H9 (cell line): Measurements from ENCODE around the gene MMAA. TPM values are rescaled to one million over a fixed set of nuclear protein-coding genes. Genes with fewer than 3 reads are reported as not detected.
"Not testable (repeated sequence)": the region's sequence is repeated elsewhere in the genome, so short reads cannot be mapped to it uniquely, and the experiment has no call there.

Source experiments
- DNase-seq: peaks from one replicate; pipeline ENCODE4 v3.0.0-alpha.2; 2017
- H2AFZ ChIP-seq: one replicate; pipeline ENCODE4 v1.6.1; 2013; ENCODE audit warnings: mild to moderate bottlenecking, low read length, control low read depth, moderate library complexity
- H2AK5ac ChIP-seq: 2 replicates; pipeline ENCODE4 v1.6.1; 2013; ENCODE audit warnings: low read length, control low read depth, mixed read lengths; ENCODE audit not compliant: insufficient read length
- H2BK120ac ChIP-seq: one replicate; pipeline ENCODE4 v1.6.1; 2013; ENCODE audit warnings: low read depth, mild to moderate bottlenecking, low read length, control low read depth, inconsistent platforms; ENCODE audit not compliant: poor library complexity, severe bottlenecking
- H2BK12ac ChIP-seq: 2 replicates; pipeline ENCODE4 v1.6.1; 2013; ENCODE audit warnings: low read length, control low read depth, mixed read lengths, low read depth; ENCODE audit not compliant: insufficient read length
- H2BK15ac ChIP-seq: 2 replicates; pipeline ENCODE4 v1.6.1; 2013; ENCODE audit warnings: low read depth, low read length, control low read depth
- H2BK20ac ChIP-seq: one replicate; pipeline ENCODE4 v1.6.1; 2013; ENCODE audit warnings: low read depth, mild to moderate bottlenecking, low read length, control low read depth, inconsistent platforms; ENCODE audit not compliant: poor library complexity, severe bottlenecking
- H2BK5ac ChIP-seq: 2 replicates; pipeline ENCODE4 v1.6.1; 2013; ENCODE audit warnings: low read length, control low read depth, mixed read lengths; ENCODE audit not compliant: insufficient read length
- H3K14ac ChIP-seq: 2 replicates; pipeline ENCODE4 v1.6.1; 2013; ENCODE audit warnings: low read length, control low read depth; ENCODE audit not compliant: insufficient read depth
- H3K18ac ChIP-seq: 2 replicates; pipeline ENCODE4 v1.6.1; 2013; ENCODE audit warnings: low read depth, mild to moderate bottlenecking, mixed read lengths, low read length, control low read depth; ENCODE audit not compliant: insufficient read length
- H3K23ac ChIP-seq: 2 replicates; pipeline ENCODE4 v1.6.1; 2013; ENCODE audit warnings: low read length, control low read depth, mixed read lengths, low read depth; ENCODE audit not compliant: insufficient read length
- H3K23me2 ChIP-seq: 2 replicates; pipeline ENCODE4 v1.6.1; 2013; ENCODE audit warnings: low read depth, mild to moderate bottlenecking, mixed read lengths, low read length, control low read depth; ENCODE audit not compliant: insufficient read length, poor library complexity, severe bottlenecking
- H3K27ac ChIP-seq: 2 replicates; pipeline ENCODE4 v1.5.1; 2013; ENCODE audit warnings: low read length, control low read depth, mixed read lengths, low read depth; ENCODE audit not compliant: insufficient read length
- H3K27me3 ChIP-seq: 2 replicates; pipeline ENCODE4 v1.6.1; 2013; ENCODE audit warnings: low read length, control low read depth, inconsistent platforms; ENCODE audit not compliant: insufficient read depth
- H3K4ac ChIP-seq: 2 replicates; pipeline ENCODE4 v1.6.1; 2013; ENCODE audit warnings: low read depth, mild to moderate bottlenecking, control low read depth, inconsistent platforms, low read length, moderate library complexity
- H3K4me1 ChIP-seq: 2 replicates; pipeline ENCODE4 v1.6.1; 2013; ENCODE audit warnings: low read length, control low read depth, inconsistent platforms; ENCODE audit not compliant: insufficient read depth
- H3K4me2 ChIP-seq: 2 replicates; pipeline ENCODE4 v1.6.1; 2013; ENCODE audit warnings: low read length, control low read depth, mixed read lengths; ENCODE audit not compliant: insufficient read length, insufficient read depth
- H3K56ac ChIP-seq: 2 replicates; pipeline ENCODE4 v1.6.1; 2013; ENCODE audit warnings: low read depth, mild to moderate bottlenecking, mixed read lengths, low read length, control low read depth; ENCODE audit not compliant: insufficient read length
- H3K79me1 ChIP-seq: 2 replicates; pipeline ENCODE4 v1.6.1; 2013; ENCODE audit warnings: low read depth, mild to moderate bottlenecking, moderate library complexity, low read length, control low read depth, inconsistent platforms; ENCODE audit not compliant: insufficient read depth, poor library complexity, severe bottlenecking
- H3K79me2 ChIP-seq: 2 replicates; pipeline ENCODE4 v1.6.1; 2013; ENCODE audit warnings: low read length, control low read depth, inconsistent platforms; ENCODE audit not compliant: insufficient read depth
- H3K9ac ChIP-seq: 2 replicates; pipeline ENCODE4 v1.6.1; 2013; ENCODE audit warnings: low read length, control low read depth, mixed read lengths; ENCODE audit not compliant: insufficient read length; ENCODE audit errors: extremely low read depth
- H3K9me3 ChIP-seq: one replicate; pipeline ENCODE4 v1.6.1; 2013; ENCODE audit warnings: low read depth, low read length, inconsistent platforms; ENCODE audit not compliant: control insufficient read depth
- H3T11ph ChIP-seq: one replicate; pipeline ENCODE4 v1.6.1; 2013; ENCODE audit warnings: mild to moderate bottlenecking, low read length, control low read depth, inconsistent platforms
- H4K20me1 ChIP-seq: one replicate; pipeline ENCODE4 v1.6.1; 2013; ENCODE audit not compliant: control insufficient read depth, insufficient read length, insufficient read depth
- H4K5ac ChIP-seq: 2 replicates; pipeline ENCODE4 v1.6.1; 2013; ENCODE audit warnings: low read depth, mild to moderate bottlenecking, mixed read lengths, low read length, control low read depth; ENCODE audit not compliant: insufficient read length
- H4K8ac ChIP-seq: replicated peaks from 2 replicates; pipeline ENCODE4 v1.6.1; 2013; ENCODE audit warnings: low read length, control low read depth, mixed read lengths, low read depth; ENCODE audit not compliant: insufficient read length
- H4K91ac ChIP-seq: 2 replicates; pipeline ENCODE4 v1.6.1; 2013; ENCODE audit warnings: low read depth, mild to moderate bottlenecking, moderate library complexity, mixed read lengths, low read length, control low read depth; ENCODE audit not compliant: insufficient read length
- H3K27ac Mint-ChIP-seq, 3 experiments: 2 replicates in 2 of 3; 3 replicates in 1 of 3; pipeline ENCODE4 v1.8.0; 2020 to 2021; ENCODE audit warnings: mixed read lengths in 3 of 3, mild to moderate bottlenecking in 1 of 3, moderate library complexity in 1 of 3
- H3K27me3 Mint-ChIP-seq: 2 replicates; pipeline ENCODE4 v1.8.0; 2021; ENCODE audit warnings: low read depth, mild to moderate bottlenecking, moderate library complexity, mixed read lengths
- H3K36me3 Mint-ChIP-seq, 3 experiments: 2 replicates in 2 of 3; 3 replicates in 1 of 3; pipeline ENCODE4 v1.8.0; 2020 to 2021; ENCODE audit warnings: low read depth in 3 of 3, mixed read lengths in 3 of 3; ENCODE audit not compliant: insufficient read depth in 1 of 3
- H3K4me1 Mint-ChIP-seq, 2 experiments: 2 replicates each; pipeline ENCODE4 v1.8.0; 2020; ENCODE audit warnings: mixed read lengths in 2 of 2
- H3K4me3 Mint-ChIP-seq, 2 experiments: 2 replicates in 1 of 2; 3 replicates in 1 of 2; pipeline ENCODE4 v1.8.0; 2020 to 2021; ENCODE audit warnings: mild to moderate bottlenecking in 2 of 2, mixed read lengths in 2 of 2, moderate library complexity in 1 of 2
- H3K9me3 Mint-ChIP-seq, 2 experiments: 2 replicates in 1 of 2; 3 replicates in 1 of 2; pipeline ENCODE4 v1.8.0; 2020; ENCODE audit warnings: mild to moderate bottlenecking in 2 of 2, mixed read lengths in 2 of 2, moderate library complexity in 1 of 2
- CTCF ChIP-seq: fragments of 200-600 bp; sonication (generic); conservative IDR thresholded peaks from 3 replicates; pipeline ENCODE4 v1.8.0; 2021; ENCODE audit warnings: antibody characterized with exemption, mild to moderate bottlenecking
- WGBS: extraction: QIAGEN DNeasy Blood & Tissue Kit; methylation state at CpG from one replicate; pipeline ENCODE4 v1.1.7; 2013; ENCODE audit warnings: missing lambda C conversion rate, low lambda C conversion rate, mixed read lengths; ENCODE audit not compliant: insufficient read length; ENCODE audit errors: extremely low coverage; 5-methylcytosine and 5-hydroxymethylcytosine counted together
- total RNA-seq: library from RNA; stranded (reverse); gene quantifications from 2 replicates; pipeline ENCODE4 v1.2.1, GENCODE V29; 2021

MMAA gene
- total RNA-seq, 1 experiment from 2014 or later: 3.0 TPM

GRCh38 chr4:145690610-145691009 lies 71.4 kb downstream of the MMAA start:
- Histone ChIP-seq H2AK5ac (no peak overlapping the region), H3K9ac (no peak overlapping the region), H3K9me3 (no peaks in the 10 kb centered on the region), H3K4me1 (peaks cover 3% of the 10 kb centered on the region; the same call in 1 of the 2 replicates), H3K23ac (no peak overlapping the region), H4K5ac (no peak overlapping the region), H3K18ac (no peak overlapping the region), H2BK20ac (no peak overlapping the region), H2BK5ac (no peak overlapping the region), H2AFZ (no peak overlapping the region), H4K20me1 (no peaks in the 10 kb centered on the region), H3K79me1 (no peaks in the 10 kb centered on the region), H2BK120ac (no peak overlapping the region), H3K56ac (no peak overlapping the region), H2BK12ac (no peak overlapping the region), H4K8ac (no peak overlapping the region), H3K79me2 (no peaks in the 10 kb centered on the region), H2BK15ac (no peak overlapping the region), H3K27me3 (no peaks in the 10 kb centered on the region), H4K91ac (no peak overlapping the region), H3T11ph (no peak overlapping the region), H3K23me2 (no peaks in the 10 kb centered on the region), H3K27ac (no peak overlapping the region), H3K14ac (no peak overlapping the region), H3K4me2 (no peak overlapping the region), H3K4ac (no peak overlapping the region)
- Mint-ChIP-seq H3K4me3 (no peak overlapping the region), H3K36me3 (peaks cover 13 to 30% (median 17%) of the 10 kb centered on the region in 3 experiments), H3K4me1 (peaks cover 10 to 15% of the 10 kb centered on the region in 2 experiments), H3K27ac (no peak overlapping the region), H3K9me3 (peaks cover 22 to 25% of the 10 kb centered on the region in 2 experiments), H3K27me3 (no peaks in the 10 kb centered on the region)
- DNase-seq: no peak
- no peak for TF ChIP-seq CTCF
- no CpG with 5 or more reads among the region's 3 CpGs for WGBS

GRCh38 chr4:145691416-145691815 lies 72.2 kb downstream of the MMAA start:
- H4K20me1 ChIP-seq, H2AFZ ChIP-seq, H4K91ac ChIP-seq, H3K56ac ChIP-seq, H3K27ac Mint-ChIP-seq, H3K9ac ChIP-seq, H3K4me2 ChIP-seq, H3K23ac ChIP-seq, H3K27ac ChIP-seq, H3K18ac ChIP-seq, H3K79me1 ChIP-seq, H4K5ac ChIP-seq, H3T11ph ChIP-seq, H3K4me3 Mint-ChIP-seq, H2AK5ac ChIP-seq, H3K4ac ChIP-seq, H2BK20ac ChIP-seq, H3K14ac ChIP-seq, H2BK120ac ChIP-seq, H2BK12ac ChIP-seq, H4K8ac ChIP-seq, H3K27me3 Mint-ChIP-seq, H3K23me2 ChIP-seq, H2BK15ac ChIP-seq, H3K79me2 ChIP-seq, H2BK5ac ChIP-seq, H3K4me1 ChIP-seq, H3K27me3 ChIP-seq, H3K9me3 ChIP-seq, DNase-seq: not testable (repeated sequence)
- Mint-ChIP-seq H3K36me3 (peaks cover 15 to 31% (median 20%) of the 10 kb centered on the region in 3 experiments), H3K9me3 (peaks cover 22 to 27% of the 10 kb centered on the region in 2 experiments), H3K4me1 (peaks cover 9 to 14% of the 10 kb centered on the region in 2 experiments)
- no CpG with 5 or more reads among the region's 2 CpGs for WGBS
